NCI-H345 (cell line): ENCODE results near the gene COMMD1.
"Not testable (repeated sequence)": the region's sequence is repeated elsewhere in the genome, so short reads cannot be mapped to it uniquely, and the experiment has no call there.

ENCODE experiments used
- DNase-seq: peaks from one replicate; lab custom pipeline; 2025; lab: John Stamatoyannopoulos, UW

Gene COMMD1

DNA sequence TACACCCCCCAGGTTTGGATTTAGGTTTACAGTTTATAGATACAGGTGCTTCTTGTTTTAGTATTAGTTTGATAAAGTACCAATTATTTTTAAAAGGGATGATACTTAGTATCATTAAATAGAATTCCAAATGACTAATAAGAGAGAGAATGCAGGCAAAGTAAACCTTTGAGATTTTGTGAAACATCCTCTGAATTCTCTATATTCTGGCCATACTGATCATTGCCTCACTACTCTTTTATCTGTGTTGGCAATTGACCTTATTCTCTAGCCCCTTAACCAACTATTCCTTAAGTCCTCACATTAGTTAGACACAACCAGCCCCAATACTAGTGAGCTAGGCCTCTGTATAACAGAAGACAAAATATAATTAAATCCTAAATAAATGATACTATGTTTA is 125.4 kb downstream of the COMMD1 start:
- no peak for DNase-seq

GRCh38 chr2:62032096-62032495 is 126.6 kb downstream of the COMMD1 start:
- DNase-seq, result no peak

DNA sequence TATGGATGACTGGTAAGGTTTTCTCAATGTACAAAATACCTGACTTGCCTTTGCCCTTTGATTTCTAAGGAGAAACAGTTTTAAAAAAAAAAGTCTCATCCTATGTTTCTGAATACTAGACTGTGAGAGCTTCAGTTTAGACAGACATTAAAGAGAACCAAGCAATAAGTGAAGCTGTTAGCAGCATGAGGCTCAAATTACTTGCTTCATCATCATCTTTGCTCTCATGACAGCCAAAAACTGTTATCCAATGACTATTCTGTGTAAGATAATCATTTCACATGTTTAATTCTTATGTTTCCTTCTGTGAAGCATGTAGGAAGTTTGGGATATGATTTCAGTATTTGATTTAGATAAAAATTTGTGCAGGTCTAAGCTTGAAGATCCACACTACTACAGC is 129.2 kb downstream of the COMMD1 start:
- DNase-seq, result no peak

- no peak for DNase-seq
These were observed 130.8 kb downstream of the COMMD1 start for GRCh38 chr2:62036229-62036628.

GRCh38 chr2:62036761-62037250 is 131.3 kb downstream of the COMMD1 start:
- DNase-seq, result peak; percentile 12

DNA sequence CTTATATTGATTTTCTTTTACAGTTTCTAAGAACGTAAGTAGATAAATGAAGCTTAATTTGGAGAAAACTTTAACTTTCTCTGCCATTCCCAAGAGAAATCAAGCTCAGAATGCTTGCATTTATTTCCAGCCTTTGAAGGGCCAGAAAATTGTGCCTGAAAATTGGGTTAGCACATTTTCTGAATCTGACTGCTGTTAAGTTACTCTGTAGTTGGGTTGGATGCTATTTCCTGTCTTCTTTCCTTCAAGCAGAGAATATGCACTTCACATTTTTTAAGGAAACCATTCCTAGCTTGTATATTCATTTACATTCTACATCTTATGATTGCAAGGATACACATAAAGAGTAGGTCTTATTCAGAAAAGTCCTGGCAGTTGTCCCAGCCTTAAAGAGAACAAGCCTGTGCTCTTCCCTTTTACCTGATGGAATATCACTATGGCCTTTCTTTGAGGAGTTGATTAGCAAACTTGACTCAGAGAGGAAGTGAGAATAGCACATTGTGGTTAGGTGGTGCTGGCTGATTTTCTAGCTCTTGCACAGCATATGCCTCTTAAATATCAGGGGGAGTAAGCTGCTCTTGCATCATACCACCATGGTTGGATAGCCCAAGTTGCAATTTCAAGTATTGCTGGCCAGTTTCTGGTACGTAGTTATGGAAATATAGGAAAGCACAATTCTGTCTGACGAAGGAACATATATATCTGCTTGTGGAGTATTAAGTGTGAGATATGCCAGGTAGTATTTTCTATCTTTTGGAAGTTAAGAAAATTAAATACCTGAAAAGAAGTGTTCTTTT is 133.7 kb downstream of the COMMD1 start:
- DNase-seq, result no peak

GRCh38 chr2:62040926-62041325 is 135.5 kb downstream of the COMMD1 start:
- no peak for DNase-seq

GRCh38 chr2:62041701-62042385 is 136.4 kb downstream of the COMMD1 start:
- DNase-seq, result not testable (repeated sequence)

DNA sequence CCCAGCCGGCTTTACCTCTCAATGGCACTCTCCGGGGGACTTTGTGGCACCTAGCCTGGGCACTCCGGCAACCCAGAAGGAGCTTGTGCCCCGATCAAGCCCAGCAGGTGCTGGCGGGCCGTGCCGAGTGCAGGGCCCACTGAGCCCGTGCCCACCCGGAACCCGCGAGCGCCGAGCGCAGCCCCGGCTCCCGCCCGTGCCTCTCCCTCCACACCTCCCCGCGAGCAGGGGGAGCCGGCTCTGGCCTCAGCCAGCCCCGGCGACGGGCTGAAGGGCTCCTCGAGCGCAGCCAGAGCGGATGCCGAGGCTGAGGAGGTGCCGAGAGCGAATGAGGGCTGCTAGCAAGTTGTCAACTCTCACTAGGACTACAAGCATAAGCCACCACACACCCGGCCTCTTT is 136.9 kb downstream of the COMMD1 start:
- no peak for DNase-seq

- no peak for DNase-seq
These were observed 137.5 kb downstream of the COMMD1 start for GRCh38 chr2:62042944-62043343.

- no peak for DNase-seq
These were observed 139.6 kb downstream of the COMMD1 start for GRCh38 chr2:62045017-62045543.

DNA sequence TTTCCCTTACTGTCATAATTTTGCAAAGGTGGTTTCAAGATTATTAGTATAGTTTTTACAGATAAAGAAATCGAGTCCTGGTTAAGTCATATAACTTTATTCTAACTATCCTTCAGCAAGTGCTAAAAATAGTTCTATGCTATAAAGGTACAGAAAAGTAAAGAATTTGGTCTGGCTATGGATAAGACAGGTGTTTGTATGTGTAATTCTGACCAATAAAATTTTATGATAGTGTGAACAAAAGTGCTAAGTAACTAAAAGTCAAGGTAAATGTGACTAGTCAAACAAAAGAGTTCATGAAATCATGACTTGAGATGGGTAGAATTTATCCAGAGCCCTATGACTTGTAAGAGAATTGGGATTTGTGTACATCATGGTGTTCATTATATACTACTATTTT is 140.7 kb downstream of the COMMD1 start:
- DNase-seq, result no peak

- no peak for DNase-seq
These were observed 145.1 kb downstream of the COMMD1 start for GRCh38 chr2:62050456-62051045.

- DNase-seq, result no peak
These were observed 148.7 kb downstream of the COMMD1 start for GRCh38 chr2:62054029-62054791.

GRCh38 chr2:62054916-62055450 is 149.5 kb downstream of the COMMD1 start:
- DNase-seq, result no peak

GRCh38 chr2:62055724-62056336 is 150.4 kb downstream of the COMMD1 start:
- no peak for DNase-seq

DNA sequence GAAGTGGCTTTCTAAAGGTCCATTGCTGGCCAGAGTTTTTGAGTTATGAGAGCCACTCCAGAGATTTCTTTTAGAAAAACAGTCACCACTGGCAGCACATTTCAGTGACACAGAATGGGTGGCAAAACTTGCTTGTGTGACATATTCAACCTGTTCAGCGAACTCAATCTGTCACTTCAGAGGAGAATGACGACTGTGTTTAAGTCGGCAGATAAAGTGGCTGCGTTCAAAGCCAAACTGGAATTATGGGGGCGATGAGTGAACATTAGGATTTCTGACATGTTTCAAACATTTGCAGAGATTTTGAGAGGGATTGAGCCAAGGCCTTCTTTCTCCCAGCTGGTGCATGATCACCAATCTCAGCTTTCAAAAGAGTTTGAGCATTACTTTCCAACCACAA is 150.9 kb downstream of the COMMD1 start:
- no peak for DNase-seq

DNA sequence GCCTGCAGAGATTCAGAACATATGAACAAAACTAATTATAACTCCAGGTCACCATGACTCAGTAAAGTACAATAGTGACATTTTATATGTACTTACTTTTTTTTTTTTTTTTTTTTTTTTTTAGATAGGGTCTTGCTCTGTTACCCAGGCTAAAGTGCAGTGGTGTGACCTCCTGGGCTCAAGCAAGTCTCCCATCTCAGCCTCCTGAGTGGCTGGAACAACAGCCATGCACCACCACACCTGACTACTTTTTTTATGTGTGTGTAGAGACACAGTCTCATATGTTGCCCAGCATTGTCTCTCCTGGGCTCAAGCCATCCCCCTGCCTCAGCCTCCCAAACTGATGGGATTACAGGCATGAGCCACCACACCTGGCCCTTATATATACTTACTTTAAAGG is 159.8 kb downstream of the COMMD1 start:
- DNase-seq, result no peak

DNA sequence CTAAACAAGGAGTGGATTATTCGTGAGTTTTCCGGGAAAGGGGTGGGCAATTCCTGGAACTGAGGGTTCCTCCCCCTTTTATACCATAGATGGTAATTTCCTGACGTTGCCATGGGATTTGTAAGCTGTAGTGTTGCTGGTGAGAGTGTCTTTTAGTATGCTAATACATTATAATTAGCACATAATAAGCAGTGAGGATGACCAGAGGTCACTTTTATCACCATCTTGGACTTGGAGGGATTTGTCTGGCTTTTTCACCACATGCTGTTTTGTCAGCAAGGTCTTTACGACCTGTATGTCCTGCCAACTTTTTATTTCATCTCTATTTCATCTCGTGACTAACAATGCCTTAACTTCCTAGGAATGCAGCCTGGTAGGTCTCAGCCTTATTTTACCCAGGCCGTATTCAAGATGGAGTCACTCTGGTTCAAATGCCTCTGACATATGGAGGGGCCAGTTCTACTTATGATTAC is 165.7 kb downstream of the COMMD1 start:
- no peak for DNase-seq

DNA sequence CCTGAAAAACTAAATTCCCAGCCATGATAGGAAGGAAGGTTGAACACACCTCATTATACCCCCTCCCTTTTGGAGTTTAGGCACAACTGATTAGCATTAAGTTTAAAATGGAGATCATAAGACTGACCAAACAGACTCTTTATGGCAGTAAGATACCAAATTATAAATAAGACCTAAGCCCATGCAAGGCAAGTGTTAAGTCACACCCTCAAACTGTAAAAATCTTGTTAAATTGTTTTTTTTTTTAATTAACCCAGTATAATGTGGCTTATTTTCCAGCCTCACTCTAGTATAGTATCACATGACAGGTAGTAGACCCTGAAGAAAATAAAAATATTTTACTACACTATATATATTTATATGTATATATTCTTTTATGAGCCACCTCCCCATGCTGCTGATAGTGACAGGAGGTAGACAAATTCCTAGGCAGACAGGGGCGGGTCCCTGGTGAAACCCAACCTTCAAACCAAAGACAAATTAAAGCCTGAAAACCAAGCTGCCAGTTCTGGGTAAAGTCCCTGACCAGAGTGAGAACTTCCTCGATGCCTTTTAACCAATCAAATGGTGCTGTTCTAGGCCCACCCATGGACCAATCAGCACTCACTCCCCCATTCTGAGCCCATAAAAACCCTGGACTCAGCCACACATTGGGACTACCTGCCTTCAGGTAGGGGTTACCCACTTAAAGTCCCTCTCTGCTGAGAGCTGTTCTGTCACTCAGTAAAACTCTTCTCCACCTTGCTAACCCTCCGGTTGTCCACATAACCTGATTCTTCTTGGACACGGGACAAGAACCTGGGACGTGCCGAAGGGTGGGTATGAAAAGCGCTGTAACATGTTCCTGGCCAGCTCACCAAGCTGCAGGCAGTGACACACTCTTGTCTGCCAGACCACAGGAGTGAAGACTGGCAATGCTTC is 166.5 kb downstream of the COMMD1 start:
- no peak for DNase-seq
